CD4-positive, alpha-beta memory T cell (primary cell): ENCODE measurements around the gene RAPGEF1. TPM values are rescaled to one million over a fixed set of nuclear protein-coding genes. Genes with fewer than 3 reads are reported as not detected.

Source experiments
- CTCF ChIA-PET: fragments of 350-600 bp; sonication (Branson Sonifier 250); formaldehyde crosslinking; loops from one replicate; lab custom pipeline; 2021; ENCODE audit warnings: inconsistent platforms; ENCODE audit not compliant: partially characterized antibody; lab: Charles Lee
- POLR2A ChIA-PET: fragments of 350-600 bp; sonication (Branson Sonifier 250); formaldehyde crosslinking; loops from one replicate; lab custom pipeline; 2021; ENCODE audit not compliant: partially characterized antibody; lab: Charles Lee
- DNase-seq, 5 donors: peaks; one replicate each; pipeline versions ENCODE4 v3.0.0 to v3.0.0-alpha.2; 2020 to 2022; ENCODE audit warnings: mixed read lengths in 1 of 5
- H3K27ac ChIP-seq: one replicate; pipeline ENCODE4 v1.7.0; 2013; ENCODE audit warnings: low read depth, low read length
- H3K27me3 ChIP-seq: 2 replicates; pipeline ENCODE4 v1.7.0; 2013; ENCODE audit warnings: mild to moderate bottlenecking, low read length, moderate library complexity; ENCODE audit not compliant: insufficient read depth
- H3K36me3 ChIP-seq: 2 replicates; pipeline ENCODE4 v1.7.0; 2013; ENCODE audit warnings: mild to moderate bottlenecking, low read length, moderate library complexity; ENCODE audit not compliant: insufficient read depth
- H3K4me1 ChIP-seq: 2 replicates; pipeline ENCODE4 v1.7.0; 2013; ENCODE audit warnings: mild to moderate bottlenecking, low read length, moderate library complexity; ENCODE audit not compliant: insufficient read depth
- H3K4me3 ChIP-seq, 2 donors: one replicate each; pipeline ENCODE4 v1.7.0; 2013; ENCODE audit warnings: low read length in 2 of 2, mild to moderate bottlenecking in 1 of 2
- H3K9me3 ChIP-seq, 2 donors: one replicate each; pipeline ENCODE4 v1.7.0; 2013; ENCODE audit warnings: low read length in 2 of 2, control low read depth in 1 of 2; ENCODE audit not compliant: control insufficient read depth in 1 of 2
- H3K27ac Mint-ChIP-seq, 7 donors: one replicate each; pipeline ENCODE4 v1.8.0; 2020 to 2021; ENCODE audit warnings: mixed read lengths in 7 of 7, mild to moderate bottlenecking in 6 of 7, inconsistent platforms in 3 of 7, moderate library complexity in 3 of 7
- H3K27me3 Mint-ChIP-seq, 2 donors: one replicate each; pipeline ENCODE4 v1.8.0; 2020 to 2021; ENCODE audit warnings: mixed read lengths in 2 of 2
- H3K36me3 Mint-ChIP-seq, 2 donors: one replicate each; pipeline ENCODE4 v1.8.0; 2020 to 2021; ENCODE audit warnings: mixed read lengths in 2 of 2, inconsistent platforms in 1 of 2, mild to moderate bottlenecking in 1 of 2
- H3K4me1 Mint-ChIP-seq, 4 donors: one replicate each; pipeline ENCODE4 v1.8.0; 2020 to 2021; ENCODE audit warnings: mixed read lengths in 4 of 4, mild to moderate bottlenecking in 1 of 4
- H3K4me3 Mint-ChIP-seq, 8 donors: one replicate each; pipeline ENCODE4 v1.8.0; 2020 to 2021; ENCODE audit warnings: mixed read lengths in 8 of 8, mild to moderate bottlenecking in 7 of 8, moderate library complexity in 6 of 8, inconsistent platforms in 3 of 8
- H3K9me3 Mint-ChIP-seq, 8 donors: one replicate each; pipeline ENCODE4 v1.8.0; 2020 to 2021; ENCODE audit warnings: mixed read lengths in 8 of 8, mild to moderate bottlenecking in 5 of 8, inconsistent platforms in 3 of 8, moderate library complexity in 1 of 8
- intact Hi-C: fragments of 100-400 bp; cut with micrococcal nuclease; formaldehyde crosslinking; loops from one replicate; pipeline ENCODE4 v1.15.1; 2023
- polyA plus RNA-seq, 2 donors: library from polyadenylated mRNA; unstranded; fragments of 300-500 nt; fragmentation: Illumina TruSeq; gene quantifications; one replicate each; pipeline ENCODE4 v1.2.3, GENCODE V29; 2021
- total RNA-seq, 2 experiments: library from RNA; stranded (reverse); gene quantifications; one replicate each; pipeline ENCODE4 v1.2.3, GENCODE V29; 2021

Gene RAPGEF1
- total and polyA plus RNA-seq, 4 experiments from 2014 or later = 1.5 to 149 (median 76.2) TPM

DNA sequence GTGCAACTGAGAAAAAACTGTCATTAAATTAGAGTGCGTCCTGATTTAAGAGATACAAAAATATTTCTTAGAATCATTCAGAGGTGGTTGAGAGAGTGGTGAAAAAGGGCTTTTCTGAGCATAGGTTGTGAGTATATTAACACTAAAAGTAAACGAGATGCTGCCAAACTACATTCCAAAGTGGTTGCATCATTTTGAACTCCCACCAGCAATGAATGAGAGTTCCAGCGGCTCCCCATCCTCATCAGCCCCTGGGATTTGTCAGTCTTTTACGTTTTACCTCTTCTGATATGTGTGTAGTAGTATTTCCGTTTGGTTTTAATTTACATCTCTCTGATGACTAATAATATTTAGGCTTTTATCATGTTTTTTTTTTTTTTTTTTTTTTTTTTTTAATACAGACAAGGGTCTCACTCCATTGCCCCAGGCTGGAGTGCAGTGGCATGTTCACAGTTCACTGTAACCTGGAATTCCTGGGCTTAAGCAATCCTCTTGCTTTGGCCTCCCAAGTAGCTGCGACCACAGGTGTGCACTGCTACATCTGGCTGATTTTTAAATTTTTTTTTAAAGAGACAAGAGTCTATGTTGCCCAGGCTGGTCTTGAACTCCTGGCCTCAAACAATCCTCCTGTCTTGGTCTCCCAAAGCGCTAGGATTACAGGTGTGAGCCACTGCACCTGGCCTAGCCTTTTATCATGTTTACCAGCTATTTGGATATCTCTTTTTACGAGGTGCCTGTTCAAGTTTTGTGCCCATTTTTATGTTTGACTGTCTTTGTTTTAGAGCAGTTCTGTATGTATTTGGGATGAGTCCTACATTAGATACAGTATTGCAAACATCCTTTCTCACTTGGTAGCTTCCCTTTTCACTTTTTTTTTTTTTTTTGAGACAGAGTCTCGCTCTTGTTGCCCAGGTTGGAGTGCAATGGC lies 177.6 kb downstream of the RAPGEF1 start:
- Histone ChIP-seq H3K27ac (no peak overlapping the region), H3K36me3 (no peaks in the 10 kb centered on the region), H3K9me3 (no peaks in the 10 kb centered on the region), H3K4me1 (peaks cover 5% of the 10 kb centered on the region), H3K4me3 (no peak overlapping the region), H3K27me3 (no peaks in the 10 kb centered on the region)
- ChIA-PET POLR2A (interaction anchor here (1.4 kb wide), 1 partner anchor 8 kb away, joined by 3 read pairs; no protein-coding TSS in a partner anchor), CTCF (interaction anchor here (1.1 to 1.7 kb wide), 2 partner anchors 10 to 213 kb away, joined by 3 to 7 read pairs; no protein-coding TSS in a partner anchor)
- Mint-ChIP-seq H3K4me3 (no peak overlapping the region), H3K36me3 (no peaks in the 10 kb centered on the region), H3K27me3 (no peaks in the 10 kb centered on the region), H3K4me1 (peaks cover 0 to 10% (median 5%) of the 10 kb centered on the region in 4 donors), H3K27ac (peak overlapping the region in 1 of 7 donors; percentile 41), H3K9me3 (peaks cover 0 to 12% (median 5%) of the 10 kb centered on the region in 8 donors)
- no peak for DNase-seq
- intact Hi-C loops = no loop called here

DNA sequence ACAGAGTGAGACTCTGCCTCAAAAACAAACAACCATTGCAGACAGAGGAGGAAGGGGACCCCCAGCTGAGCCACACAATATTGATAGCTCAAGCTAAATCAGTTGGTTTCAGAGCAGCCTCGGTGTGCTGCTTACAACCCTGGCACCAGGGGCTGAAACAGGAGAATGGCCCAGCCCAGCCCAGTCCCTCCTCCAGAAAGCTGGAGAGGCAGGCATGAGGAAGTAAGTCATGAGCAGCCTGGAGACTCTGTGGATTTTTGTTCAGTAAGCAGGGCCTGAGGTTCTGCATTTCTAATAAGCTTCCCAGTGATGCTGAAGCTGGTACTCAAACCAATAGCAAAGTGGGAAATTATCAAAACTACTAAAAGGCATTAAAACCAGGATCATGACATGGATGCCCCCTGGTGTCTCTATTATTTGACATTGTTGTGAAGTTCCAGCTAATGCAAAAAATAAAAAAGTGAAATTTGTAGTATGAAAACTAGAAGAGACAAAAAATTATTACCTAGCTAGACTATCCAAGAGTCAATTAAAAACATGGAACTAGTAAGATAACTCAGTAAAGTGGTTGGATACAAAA lies 180.4 kb downstream of the RAPGEF1 start:
- intact Hi-C loops = loop anchor here (1.0 kb wide), 1 partner anchor 209 kb away; no protein-coding TSS in a partner anchor
- Mint-ChIP-seq H3K36me3 (no peaks in the 10 kb centered on the region), H3K27ac (no peak overlapping the region), H3K4me3 (no peak overlapping the region), H3K4me1 (peaks cover 2 to 10% (median 5%) of the 10 kb centered on the region in 4 donors), H3K9me3 (peaks cover 0 to 12% (median 6%) of the 10 kb centered on the region in 8 donors), H3K27me3 (peaks cover 5 to 9% of the 10 kb centered on the region in 2 donors)
- CTCF ChIA-PET = interaction anchor here (0.6 to 2.9 kb wide), 17 partner anchors 13 to 709 kb away, joined by 3 to 31 read pairs (median 5); no protein-coding TSS in a partner anchor
- H3K4me1 ChIP-seq = no peaks in the 10 kb centered on the region
- H3K9me3 ChIP-seq = no peaks in the 10 kb centered on the region
- H3K36me3 ChIP-seq = no peaks in the 10 kb centered on the region
- no peak overlapping the region for H3K4me3 ChIP-seq
- H3K27ac ChIP-seq = no peak overlapping the region
- POLR2A ChIA-PET = interaction anchor here (1.6 kb wide), 1 partner anchor 59 kb away, joined by 4 read pairs; no protein-coding TSS in a partner anchor
- H3K27me3 ChIP-seq = peaks cover 4% of the 10 kb centered on the region
- DNase-seq = no peak

DNA sequence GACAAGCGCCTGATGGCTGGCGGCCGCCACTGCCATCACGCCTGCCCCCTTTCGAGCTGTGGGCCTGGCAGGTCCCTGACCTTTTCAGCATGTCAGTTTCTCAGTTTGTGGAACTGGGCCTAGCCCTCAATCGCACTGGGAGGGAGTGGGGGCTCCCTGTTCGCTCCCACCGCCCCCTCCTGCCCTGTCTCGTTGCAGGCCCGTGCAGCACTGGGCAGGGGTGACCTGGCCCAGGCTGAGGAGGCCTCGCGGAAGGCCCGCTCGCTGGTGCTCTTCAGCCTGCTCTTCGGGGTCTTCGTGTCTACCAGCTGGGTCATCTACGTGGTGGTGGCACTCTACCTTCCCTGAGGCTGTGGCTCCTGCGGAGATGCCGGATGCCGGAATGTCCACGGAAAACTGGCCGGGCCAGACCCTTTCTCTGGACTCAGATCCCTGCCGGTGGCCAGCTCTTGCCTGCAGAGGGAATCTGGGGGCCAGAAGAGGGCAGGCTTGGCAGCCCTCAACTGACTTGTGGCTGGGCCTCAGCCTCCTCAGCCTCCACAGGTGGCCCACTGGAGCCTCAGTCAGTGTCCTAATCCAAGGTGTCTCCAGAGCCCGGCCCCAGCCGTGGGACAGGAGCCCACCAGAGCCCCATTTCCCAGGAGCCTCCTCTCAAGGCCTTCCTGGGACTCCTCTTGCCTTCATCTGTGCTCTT lies 181.9 kb downstream of the RAPGEF1 start:
- intact Hi-C loops = no loop called here
- no peak overlapping the region for H3K4me3 Mint-ChIP-seq
- peaks cover 4 to 10% (median 6%) of the 10 kb centered on the region in 4 donors for H3K4me1 Mint-ChIP-seq
- no peak for DNase-seq
- Histone ChIP-seq H3K27ac (no peak overlapping the region), H3K4me3 (no peak overlapping the region), H3K4me1 (no peaks in the 10 kb centered on the region), H3K27me3 (peaks cover 4% of the 10 kb centered on the region), H3K36me3 (no peaks in the 10 kb centered on the region), H3K9me3 (no peaks in the 10 kb centered on the region)
- H3K27ac Mint-ChIP-seq = no peak overlapping the region
- H3K9me3 Mint-ChIP-seq = peaks cover 0 to 12% (median 4%) of the 10 kb centered on the region in 8 donors
- POLR2A ChIA-PET = no interaction called here
- peaks cover 10 to 12% of the 10 kb centered on the region in 2 donors for H3K27me3 Mint-ChIP-seq
- peaks cover 0 to 3% of the 10 kb centered on the region in 2 donors for H3K36me3 Mint-ChIP-seq
- CTCF ChIA-PET = interaction anchor here (1.8 kb wide), 1 partner anchor 57 kb away, joined by 8 read pairs; no protein-coding TSS in a partner anchor

DNA sequence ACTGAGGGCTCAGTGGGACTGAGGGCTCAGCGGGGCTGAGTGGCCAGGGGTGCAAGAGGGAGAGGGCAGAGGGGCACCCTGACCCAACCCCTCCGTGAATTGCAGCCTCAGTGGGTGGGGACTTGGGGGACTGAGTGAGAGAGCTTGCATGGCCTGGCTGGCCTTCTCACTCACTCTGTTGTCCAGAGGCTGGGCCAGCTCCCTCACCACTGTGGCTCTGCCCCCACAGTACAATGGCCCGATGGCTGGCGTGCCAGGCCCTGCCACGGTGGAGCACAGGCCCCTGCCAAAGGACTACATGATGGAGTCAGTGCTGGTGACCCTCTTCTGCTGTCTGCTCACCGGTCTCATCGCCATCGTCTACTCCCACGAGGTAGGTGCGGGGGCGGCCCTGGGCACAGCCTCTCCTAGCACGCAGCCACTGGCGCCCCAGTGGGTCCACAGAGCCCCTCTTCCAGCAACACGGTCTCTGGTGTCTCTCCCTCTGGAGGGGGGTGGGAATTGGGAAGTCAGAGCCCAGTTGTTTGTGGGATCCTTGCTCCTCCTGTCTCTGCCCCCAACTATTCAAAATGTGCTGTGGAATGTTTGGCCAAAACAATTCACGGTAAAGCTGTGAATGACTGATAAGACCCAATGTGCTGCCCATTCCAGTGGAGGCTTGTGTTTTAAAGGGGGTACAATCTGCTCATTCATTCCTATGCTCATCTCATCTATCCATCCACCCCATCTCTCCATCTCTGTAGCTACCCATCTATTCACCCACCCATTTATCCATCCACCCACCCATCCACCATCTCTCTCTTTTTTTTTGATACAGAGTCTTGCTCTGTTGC lies 183.8 kb downstream of the RAPGEF1 start:
- Mint-ChIP-seq H3K27me3 (peaks cover 17% of the 10 kb centered on the region in 2 donors), H3K9me3 (peaks cover 0 to 9% (median 0%) of the 10 kb centered on the region in 8 donors), H3K36me3 (peaks cover 0 to 5% of the 10 kb centered on the region in 2 donors), H3K4me3 (peak overlapping the region in 3 of 8 donors; percentile 15 to 24 (median 22)), H3K27ac (peak overlapping the region in 2 of 7 donors; percentile 35 to 46), H3K4me1 (peaks cover 4 to 14% (median 6%) of the 10 kb centered on the region in 4 donors)
- ChIA-PET CTCF (no interaction called here), POLR2A (no interaction called here)
- H3K27ac ChIP-seq = no peak overlapping the region
- H3K27me3 ChIP-seq = peaks cover 4% of the 10 kb centered on the region
- H3K36me3 ChIP-seq = no peaks in the 10 kb centered on the region
- DNase-seq = no peak
- intact Hi-C loops = no loop called here
- no peaks in the 10 kb centered on the region for H3K4me1 ChIP-seq
- H3K4me3 ChIP-seq = no peak overlapping the region
- H3K9me3 ChIP-seq = no peaks in the 10 kb centered on the region

DNA sequence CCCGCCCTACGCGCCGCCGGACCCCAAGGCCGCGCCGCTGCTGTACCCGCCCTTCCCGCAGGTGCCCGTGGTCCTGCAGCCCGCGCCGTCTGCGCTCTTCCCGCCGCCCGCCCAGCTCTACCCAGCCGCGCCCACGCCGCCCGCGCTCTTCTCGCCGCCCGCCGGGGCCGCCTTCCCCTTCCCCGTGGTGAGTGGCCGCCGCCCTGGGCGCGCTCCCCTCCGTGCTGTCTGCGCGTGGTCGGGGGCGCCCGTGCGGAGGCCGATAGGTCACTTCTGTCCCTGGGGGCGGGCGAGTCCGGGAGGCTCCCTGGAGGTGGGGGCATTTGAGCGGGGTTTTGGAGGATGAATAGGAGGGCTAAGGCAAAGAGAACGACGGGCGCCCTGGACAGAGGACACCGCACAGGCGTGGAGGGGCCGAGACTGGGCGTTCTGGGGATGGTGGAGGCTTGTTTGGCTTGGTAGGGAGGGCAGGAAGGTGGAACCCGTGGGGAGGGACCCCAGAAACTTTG lies 185.0 kb downstream of the RAPGEF1 start:
- ChIA-PET POLR2A (interaction anchor here (1.2 kb wide), 1 partner anchor 14 kb away, joined by 3 read pairs; no protein-coding TSS in a partner anchor), CTCF (no interaction called here)
- Mint-ChIP-seq H3K4me3 (peak overlapping the region in 4 of 8 donors; percentile 21 to 56 (median 48)), H3K27me3 (peaks cover 19 to 22% of the 10 kb centered on the region in 2 donors), H3K4me1 (peaks cover 4 to 14% (median 5%) of the 10 kb centered on the region in 4 donors), H3K36me3 (peaks cover 0 to 5% of the 10 kb centered on the region in 2 donors), H3K27ac (peak overlapping the region in 1 of 7 donors; percentile 29), H3K9me3 (peaks cover 0 to 9% (median 0%) of the 10 kb centered on the region in 8 donors)
- H3K27me3 ChIP-seq = peaks cover 4% of the 10 kb centered on the region
- no peaks in the 10 kb centered on the region for H3K4me1 ChIP-seq
- no peak overlapping the region for H3K27ac ChIP-seq
- intact Hi-C loops = no loop called here
- no peak for DNase-seq
- H3K9me3 ChIP-seq = no peaks in the 10 kb centered on the region
- no peak overlapping the region for H3K4me3 ChIP-seq
- no peaks in the 10 kb centered on the region for H3K36me3 ChIP-seq
